A549 (cell line): ENCODE results near the gene HOXB4.

Experiments
- BHLHE40 ChIP-seq: IDR thresholded peaks from 2 replicates; pipeline ENCODE4 v1.6.1; 2012; ENCODE audit warnings: low read depth, low read length, inconsistent platforms
- CTCF ChIP-seq: fragments of >200 bp; sonication (Bioruptor Twin); formaldehyde crosslinking; IDR thresholded peaks from 3 replicates; pipeline ENCODE4 v1.5.1; 2016
- EP300 ChIP-seq, 2 experiments: fragments of >200 bp; sonication (Bioruptor Twin); formaldehyde crosslinking; IDR thresholded peaks; 2 replicates in 1 of 2; 3 replicates in 1 of 2; pipeline ENCODE4 v1.6.1; 2016 to 2017
- FOSB ChIP-seq: fragments of 250-450 bp; sonication (Bioruptor Pico); IDR thresholded peaks from 2 replicates; pipeline ENCODE4 v1.5.0; 2020; ENCODE audit warnings: mild to moderate bottlenecking, moderate library complexity
- JUN ChIP-seq, 2 experiments: fragments of >200 bp; sonication (Bioruptor Twin); formaldehyde crosslinking; IDR thresholded peaks; 2 replicates in 1 of 2; 3 replicates in 1 of 2; pipeline ENCODE4 v1.6.1; 2016 to 2017
- POLR2A ChIP-seq: IDR thresholded peaks from 2 replicates; pipeline ENCODE4 v1.6.1; 2012; ENCODE audit warnings: mild to moderate bottlenecking, low read length
- RAD21 ChIP-seq, 2 experiments: fragments of >200 bp in 1 of 2; sonication (Bioruptor Twin) in 1 of 2; formaldehyde crosslinking in 1 of 2; IDR thresholded peaks in 1 of 2; conservative IDR thresholded peaks in 1 of 2; 2 replicates in 1 of 2; 3 replicates in 1 of 2; pipeline ENCODE4 v1.6.1; 2012 to 2018; ENCODE audit warnings: inconsistent platforms in 1 of 2

GRCh38 chr17:48567646-48568354 lies 10.3 kb downstream of the HOXB4 start:
- no peak for TF ChIP-seq JUN (IDR thresholded peaks at IDR 0.05)
- TF ChIP-seq CTCF: no peak
- TF ChIP-seq BHLHE40: no peak
- TF ChIP-seq EP300 (IDR thresholded peaks at IDR 0.05): no peak
- no peak for TF ChIP-seq POLR2A
- TF ChIP-seq FOSB (CRISPR knock-in tag): no peak
- no peak for TF ChIP-seq RAD21 (conservative IDR thresholded peaks at IDR 0.05 in 1 of 2, IDR thresholded peaks at IDR 0.05 in 1 of 2)
